Activated naive CD4-positive, alpha-beta T cell treated with anti-CD3 and anti-CD28 coated beads for 36 hours (primary cell): ENCODE results near the gene PARVG. TPM values are rescaled to one million over a fixed set of nuclear protein-coding genes. Genes with fewer than 3 reads are reported as not detected.

Experiments
- CTCF ChIA-PET: fragments of 350-600 bp; sonication (Branson Sonifier 250); formaldehyde crosslinking; loops from one replicate; lab custom pipeline; 2021; ENCODE audit warnings: antibody characterized with exemption; lab: Charles Lee
- DNase-seq: peaks from one replicate; pipeline ENCODE4 v3.0.0-alpha.2; 2020
- H3K27ac Mint-ChIP-seq: one replicate; pipeline ENCODE4 v1.8.0; 2021; ENCODE audit warnings: mild to moderate bottlenecking, mixed read lengths
- H3K27me3 Mint-ChIP-seq: one replicate; pipeline ENCODE4 v1.8.0; 2021; ENCODE audit warnings: low read depth, mixed read lengths
- H3K36me3 Mint-ChIP-seq: one replicate; pipeline ENCODE4 v1.8.0; 2021; ENCODE audit warnings: low read depth, mixed read lengths
- H3K4me1 Mint-ChIP-seq: one replicate; pipeline ENCODE4 v1.8.0; 2021; ENCODE audit warnings: low read depth, mixed read lengths
- H3K4me3 Mint-ChIP-seq: one replicate; pipeline ENCODE4 v1.8.0; 2021; ENCODE audit warnings: mild to moderate bottlenecking, moderate library complexity, mixed read lengths
- H3K9me3 Mint-ChIP-seq: one replicate; pipeline ENCODE4 v1.8.0; 2021; ENCODE audit warnings: mixed read lengths
- intact Hi-C: fragments of 100-400 bp; cut with micrococcal nuclease; formaldehyde crosslinking; loops from one replicate; pipeline ENCODE4 v1.15.1; 2023
- total RNA-seq, 2 experiments: library from RNA; stranded (reverse); gene quantifications; one replicate each; pipeline ENCODE4 v1.2.3, GENCODE V29; 2021

PARVG gene
- total RNA-seq, 2 experiments from 2014 or later: 64.6 to 67.8 TPM

DNA sequence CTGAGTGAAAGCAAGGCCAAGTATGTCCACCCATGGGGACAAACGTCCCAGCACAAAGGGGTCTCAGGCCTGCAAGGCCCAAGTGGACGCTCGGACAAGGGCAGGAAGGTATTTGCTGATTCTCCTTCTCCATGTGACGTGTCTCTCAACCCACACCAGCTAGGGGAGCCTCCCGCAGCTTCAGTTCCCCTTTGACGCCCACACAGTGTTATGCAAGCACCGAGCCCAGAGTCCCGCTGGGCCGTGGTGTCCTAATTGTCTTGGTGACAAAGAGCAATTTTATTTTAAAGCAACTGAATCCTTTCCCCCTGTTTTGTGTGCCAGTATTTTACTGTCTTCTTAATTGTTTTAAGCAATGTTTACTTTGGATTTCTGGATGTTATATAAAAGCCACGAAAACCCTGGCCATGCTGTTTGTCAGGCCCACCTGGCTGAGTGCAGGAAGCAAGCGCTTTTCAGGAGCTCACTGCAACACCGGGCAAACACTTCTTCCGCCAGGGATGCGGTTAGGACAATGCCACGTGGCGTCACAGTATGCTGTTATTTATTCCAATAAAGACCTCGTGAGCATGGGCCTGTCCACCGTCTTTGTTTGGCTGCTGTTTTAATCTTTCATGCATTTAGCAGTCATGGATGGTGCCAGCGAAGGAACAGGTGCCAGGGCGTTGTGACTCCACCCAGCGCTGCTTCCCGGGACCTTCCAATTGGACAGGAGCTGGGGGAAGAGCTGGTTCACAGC is 8.2 kb upstream of the PARVG start:
- H3K9me3 Mint-ChIP-seq: no peaks in the 10 kb centered on the region
- CTCF ChIA-PET: interaction anchor here (1.2 kb wide), 1 partner anchor 179 kb away, joined by 3 read pairs; no protein-coding TSS in a partner anchor
- no peaks in the 10 kb centered on the region for H3K27me3 Mint-ChIP-seq
- H3K4me3 Mint-ChIP-seq: no peak overlapping the region
- intact Hi-C loops: no loop called here
- DNase-seq: no peak
- H3K27ac Mint-ChIP-seq: no peak overlapping the region
- no peaks in the 10 kb centered on the region for H3K4me1 Mint-ChIP-seq
- no peaks in the 10 kb centered on the region for H3K36me3 Mint-ChIP-seq

DNA sequence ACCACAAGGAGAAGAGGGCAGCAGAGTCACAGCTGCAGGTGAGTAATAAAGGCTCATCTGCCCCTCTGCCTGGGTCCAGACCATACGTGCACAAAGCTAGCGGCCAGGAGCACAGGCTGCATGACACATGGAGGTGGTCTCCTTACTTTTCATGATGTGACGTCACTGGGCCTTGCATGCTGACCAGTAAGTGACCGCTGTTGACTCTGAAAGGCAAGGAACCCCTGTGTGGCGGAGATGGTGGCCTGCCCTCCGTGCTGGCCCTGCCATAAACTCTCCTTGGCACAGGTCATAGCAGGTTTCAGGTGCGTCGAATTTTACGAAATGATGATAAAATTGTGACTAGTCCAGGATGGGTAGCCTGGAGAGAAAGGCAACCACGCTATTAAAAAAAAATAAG is 7.6 kb upstream of the PARVG start:
- no peak overlapping the region for H3K27ac Mint-ChIP-seq
- no peak for DNase-seq
- H3K36me3 Mint-ChIP-seq: no peaks in the 10 kb centered on the region
- intact Hi-C loops: no loop called here
- no peak overlapping the region for H3K4me3 Mint-ChIP-seq
- CTCF ChIA-PET: interaction anchor here (1.2 kb wide), 1 partner anchor 180 kb away, joined by 3 read pairs; no protein-coding TSS in a partner anchor
- H3K4me1 Mint-ChIP-seq: no peaks in the 10 kb centered on the region
- H3K9me3 Mint-ChIP-seq: no peaks in the 10 kb centered on the region
- H3K27me3 Mint-ChIP-seq: no peaks in the 10 kb centered on the region

DNA sequence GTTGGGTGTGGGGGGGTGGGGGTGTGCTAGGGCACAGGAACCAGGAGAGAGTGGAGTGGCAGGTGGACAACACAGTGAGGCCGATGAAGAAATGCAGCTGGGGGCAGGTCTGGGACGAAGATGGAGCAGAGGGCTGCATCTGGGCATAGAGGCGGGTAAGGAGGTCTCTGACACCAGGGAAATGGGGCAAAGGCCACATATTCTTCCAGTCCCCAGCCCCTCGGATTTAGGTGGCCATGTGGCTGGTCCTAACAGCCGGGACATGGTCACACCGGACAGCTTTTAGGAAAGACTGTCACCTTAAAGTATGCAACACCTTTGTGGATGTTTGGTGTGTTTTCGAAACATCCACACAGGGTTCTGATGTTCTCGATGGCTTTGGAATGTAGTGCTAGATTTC is 5.0 kb upstream of the PARVG start:
- H3K9me3 Mint-ChIP-seq: no peaks in the 10 kb centered on the region
- H3K27ac Mint-ChIP-seq: no peak overlapping the region
- CTCF ChIA-PET: no interaction called here
- H3K27me3 Mint-ChIP-seq: no peaks in the 10 kb centered on the region
- peaks cover 3% of the 10 kb centered on the region for H3K4me1 Mint-ChIP-seq
- intact Hi-C loops: no loop called here
- no peaks in the 10 kb centered on the region for H3K36me3 Mint-ChIP-seq
- H3K4me3 Mint-ChIP-seq: no peak overlapping the region
- DNase-seq: no peak

DNA sequence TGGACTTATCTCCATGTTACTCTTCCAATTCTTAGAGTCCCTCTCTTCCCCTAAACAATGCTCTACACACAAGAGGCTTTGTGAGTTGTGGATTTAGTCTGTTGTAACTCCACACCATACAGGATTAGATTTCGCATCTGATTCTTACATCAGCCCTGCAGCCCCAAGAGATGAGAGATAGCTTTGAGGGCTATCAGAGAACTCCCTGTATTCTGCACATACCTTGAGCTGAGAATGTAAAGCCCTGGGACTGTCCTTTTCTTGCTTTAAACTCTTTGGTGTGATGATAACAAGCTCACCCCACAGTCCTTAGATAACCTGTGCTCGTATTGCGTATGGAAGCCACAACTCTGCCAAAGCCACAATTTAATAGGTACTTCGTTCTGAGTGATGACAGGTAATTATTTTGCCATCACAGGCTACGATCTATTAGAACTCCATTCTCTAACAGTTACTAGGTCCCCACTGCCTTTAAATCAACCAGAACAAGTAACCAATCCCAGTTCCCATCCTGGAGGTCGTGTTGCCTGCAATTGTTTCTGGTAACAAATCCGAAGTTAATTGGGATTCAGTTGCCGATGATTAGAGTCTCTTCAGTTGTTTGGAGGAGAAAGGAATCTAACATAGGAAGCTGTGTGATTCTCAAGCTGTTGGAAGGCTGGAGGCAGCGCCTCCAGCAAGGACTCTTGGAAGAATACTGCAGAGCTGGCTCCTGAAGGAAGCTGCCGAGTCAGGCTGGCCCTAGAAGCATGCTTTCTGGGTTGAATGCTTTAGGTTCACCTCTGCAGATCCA is 1.3 kb upstream of the PARVG start:
- CTCF ChIA-PET: interaction anchor here (1.3 kb wide), 1 partner anchor 186 kb away, joined by 3 read pairs; no protein-coding TSS in a partner anchor
- H3K4me3 Mint-ChIP-seq: no peak overlapping the region
- H3K27ac Mint-ChIP-seq: no peak overlapping the region
- H3K36me3 Mint-ChIP-seq: peaks cover 4% of the 10 kb centered on the region
- intact Hi-C loops: no loop called here
- no peaks in the 10 kb centered on the region for H3K9me3 Mint-ChIP-seq
- no peak for DNase-seq
- peaks cover 15% of the 10 kb centered on the region for H3K4me1 Mint-ChIP-seq
- H3K27me3 Mint-ChIP-seq: no peaks in the 10 kb centered on the region

DNA sequence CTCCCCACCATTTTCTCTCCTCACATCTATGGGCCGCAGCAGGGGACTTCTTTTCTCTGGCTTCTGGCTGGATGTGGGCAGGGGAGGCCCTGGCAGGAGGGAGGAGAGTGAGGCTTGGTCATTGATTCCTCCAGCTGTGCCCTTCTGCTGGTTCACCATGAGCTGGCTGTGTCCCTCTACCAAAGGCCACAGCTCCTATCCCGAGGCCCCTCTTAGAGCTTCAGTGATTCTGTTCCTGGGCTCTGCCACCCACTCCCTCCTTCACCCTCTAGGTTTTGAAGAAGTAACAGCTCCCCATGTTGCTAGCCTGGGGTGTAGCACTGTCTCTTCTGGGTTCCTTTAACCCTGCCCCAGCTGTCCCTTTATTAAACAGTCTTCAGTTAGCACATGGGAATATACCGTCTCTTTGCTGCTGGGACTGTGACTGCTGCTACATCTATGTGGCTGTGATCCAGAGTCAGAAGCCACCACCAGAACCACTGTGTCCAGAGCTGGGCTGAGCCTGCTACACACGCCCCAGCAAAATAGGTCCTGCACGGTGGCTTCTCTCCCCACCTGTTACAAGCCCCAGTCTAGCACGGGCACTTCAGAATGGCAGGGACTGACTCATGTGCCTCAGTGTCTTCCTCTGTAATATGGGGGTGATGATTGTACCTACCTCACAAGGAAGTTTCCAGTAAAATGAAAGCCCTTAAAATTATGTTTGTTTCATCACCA is 578 bp upstream of the PARVG start:
- no peak overlapping the region for H3K27ac Mint-ChIP-seq
- DNase-seq: no peak
- H3K4me3 Mint-ChIP-seq: peak overlapping the region; percentile 92
- no peaks in the 10 kb centered on the region for H3K27me3 Mint-ChIP-seq
- H3K36me3 Mint-ChIP-seq: peaks cover 6% of the 10 kb centered on the region
- no peaks in the 10 kb centered on the region for H3K9me3 Mint-ChIP-seq
- CTCF ChIA-PET: interaction anchor here (0.6 to 1.3 kb wide), 2 partner anchors 15 to 187 kb away, joined by 3 read pairs; no protein-coding TSS in a partner anchor
- H3K4me1 Mint-ChIP-seq: peaks cover 15% of the 10 kb centered on the region
- intact Hi-C loops: loop anchor here (5.0 to 10.0 kb wide), 4 partner anchors 153 to 442 kb away; no protein-coding TSS in a partner anchor

DNA sequence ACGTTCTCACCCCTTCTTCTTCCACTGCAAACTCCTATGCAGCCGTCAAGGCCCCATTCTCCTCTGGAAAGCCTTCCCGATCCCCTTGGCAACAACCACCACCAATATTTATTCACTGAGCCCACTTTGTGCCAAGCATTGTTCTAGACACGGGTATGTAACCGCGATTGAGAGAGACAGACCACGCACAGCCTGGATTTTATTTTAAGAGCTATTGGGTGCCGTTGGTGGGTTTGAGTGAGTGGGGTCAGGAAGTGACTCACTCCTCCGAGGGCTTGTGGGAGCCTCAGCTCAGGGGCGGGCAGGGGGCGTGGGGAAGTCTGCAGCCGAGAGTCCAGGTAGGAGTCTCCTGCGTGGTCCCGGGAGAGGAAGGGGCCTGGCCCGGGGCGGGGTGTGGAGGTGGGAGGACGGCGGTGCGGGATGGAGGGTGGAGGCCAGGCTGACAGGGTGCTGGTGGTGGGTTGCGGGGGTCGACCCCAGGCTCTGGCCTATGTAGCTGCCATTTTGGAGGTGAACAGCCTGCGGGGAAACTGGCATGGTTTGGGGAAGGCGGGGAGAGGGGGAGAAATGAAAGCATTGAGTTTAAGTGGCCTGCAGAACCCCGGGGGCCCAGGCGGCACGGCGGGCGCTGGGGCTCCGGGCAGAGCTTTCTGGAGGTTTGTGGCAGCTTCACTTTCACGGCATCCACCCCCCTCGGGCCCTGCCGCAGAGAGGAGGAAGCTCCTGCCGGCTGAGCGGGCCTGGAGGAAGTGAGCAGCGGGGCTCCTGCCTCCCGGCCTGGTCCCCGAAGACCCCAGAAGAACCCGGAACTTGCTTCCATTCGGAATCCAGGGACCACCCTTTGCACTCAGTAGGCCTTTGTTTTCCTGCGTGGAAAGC is 547 bp downstream of the PARVG start:
- peak; percentile 68 for DNase-seq
- intact Hi-C loops: loop anchor here (5.0 to 10.0 kb wide), 4 partner anchors 154 to 441 kb away; no protein-coding TSS in a partner anchor
- no peaks in the 10 kb centered on the region for H3K27me3 Mint-ChIP-seq
- H3K9me3 Mint-ChIP-seq: no peaks in the 10 kb centered on the region
- H3K36me3 Mint-ChIP-seq: peaks cover 7% of the 10 kb centered on the region
- peak overlapping the region; percentile 92 for H3K4me3 Mint-ChIP-seq
- CTCF ChIA-PET: interaction anchor here (0.7 to 2.1 kb wide), 3 partner anchors 134 to 444 kb away, joined by 3 to 8 read pairs (median 3); no protein-coding TSS in a partner anchor
- peak overlapping the region; percentile 95 for H3K27ac Mint-ChIP-seq
- peaks cover 15% of the 10 kb centered on the region for H3K4me1 Mint-ChIP-seq

DNA sequence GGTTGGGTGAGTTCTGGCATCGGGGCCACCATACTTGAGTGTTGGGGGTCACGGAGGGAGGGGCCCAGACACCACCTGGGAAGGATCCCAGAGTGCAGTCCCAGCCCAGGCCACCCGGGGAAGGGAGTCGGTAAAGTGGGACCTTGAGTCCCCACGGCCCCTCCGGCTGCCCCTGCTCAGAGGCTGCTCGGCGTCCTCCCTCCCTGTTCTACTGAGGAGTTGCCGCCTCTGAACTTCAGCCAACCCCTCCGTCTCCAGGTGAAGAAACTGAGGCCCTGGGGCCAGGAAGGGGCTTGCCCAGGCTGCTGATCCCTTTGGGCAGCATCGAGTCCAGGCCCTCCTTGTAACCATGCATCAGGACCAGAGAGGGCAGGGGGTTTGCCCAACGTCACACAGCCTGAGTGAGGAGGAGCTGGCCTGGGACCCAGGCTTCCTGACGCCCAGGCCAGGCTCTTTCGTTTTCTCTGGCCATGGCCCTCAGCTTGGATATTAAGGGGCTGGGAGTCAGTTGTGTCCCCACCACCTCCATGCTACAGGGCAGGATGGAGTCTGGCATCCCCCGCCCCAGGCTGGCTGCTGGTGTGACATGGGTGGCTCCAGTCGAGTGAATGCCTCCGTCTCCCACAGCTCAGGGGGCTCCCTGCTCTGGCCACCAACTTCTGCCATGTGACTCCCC is 1.3 kb downstream of the PARVG start:
- peak; percentile 43 for DNase-seq
- Mint-ChIP-seq H3K4me1 (peaks cover 15% of the 10 kb centered on the region), H3K27ac (peak overlapping the region; percentile 95), H3K9me3 (no peaks in the 10 kb centered on the region), H3K4me3 (peak overlapping the region; percentile 92), H3K27me3 (no peaks in the 10 kb centered on the region), H3K36me3 (peaks cover 8% of the 10 kb centered on the region)
- CTCF ChIA-PET: interaction anchor here (0.7 to 2.1 kb wide), 2 partner anchors 135 to 189 kb away, joined by 3 to 8 read pairs; no protein-coding TSS in a partner anchor
- intact Hi-C loops: loop anchor here (1.0 to 10.0 kb wide), 5 partner anchors 11 to 440 kb away; no protein-coding TSS in a partner anchor

DNA sequence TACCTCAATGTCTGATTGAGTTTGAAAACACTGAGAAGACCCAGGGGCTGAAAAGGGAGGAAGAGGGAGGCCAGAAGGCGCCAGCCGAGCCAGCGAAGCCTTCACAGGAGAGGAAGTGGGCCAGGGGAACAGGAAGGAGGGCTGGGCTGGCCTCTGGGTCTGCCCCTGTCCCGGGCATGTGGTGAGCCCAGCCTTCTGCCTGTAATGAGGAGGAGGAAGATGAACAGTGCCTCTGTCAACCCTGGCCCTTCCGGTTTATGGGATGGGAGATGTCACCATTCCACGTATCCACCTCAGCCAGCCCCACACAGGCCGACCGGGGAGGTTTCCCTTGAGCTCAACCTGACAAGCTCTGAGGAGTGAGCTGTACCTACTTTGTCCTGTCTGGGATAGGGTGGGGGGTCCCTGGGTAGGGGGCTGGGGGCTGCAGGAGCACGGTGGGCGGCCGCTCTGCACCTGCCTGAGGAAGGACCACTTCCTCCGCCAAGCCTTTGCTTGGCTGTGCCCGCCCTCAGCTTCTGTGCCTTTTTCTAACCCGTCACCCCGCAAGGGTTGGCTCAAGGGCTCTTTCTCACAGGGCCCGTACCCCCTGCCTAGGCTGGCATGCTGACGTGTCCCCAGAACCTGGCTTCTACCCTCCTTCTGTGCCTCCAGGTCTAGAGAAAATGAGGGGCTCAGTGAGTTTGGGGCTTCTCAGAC is 2.0 kb downstream of the PARVG start:
- H3K27ac Mint-ChIP-seq: peak overlapping the region; percentile 95

DNA sequence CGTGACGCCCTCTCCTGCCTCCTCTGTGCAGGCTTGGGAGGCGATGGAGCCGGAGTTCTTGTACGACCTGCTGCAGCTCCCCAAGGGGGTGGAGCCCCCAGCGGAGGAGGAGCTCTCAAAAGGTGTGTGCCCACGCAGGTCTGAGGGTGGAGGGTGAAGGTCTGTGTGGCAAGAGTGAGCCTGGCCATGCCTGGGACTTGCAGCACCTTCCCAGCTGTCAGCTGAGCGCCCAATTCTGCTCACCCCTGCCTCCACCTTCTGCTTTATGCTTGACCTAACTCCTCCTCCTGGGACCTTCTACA is 2.5 kb downstream of the PARVG start:
- DNase-seq: no peak
- Mint-ChIP-seq H3K36me3 (peaks cover 8% of the 10 kb centered on the region), H3K4me1 (peaks cover 15% of the 10 kb centered on the region), H3K9me3 (no peaks in the 10 kb centered on the region), H3K4me3 (peak overlapping the region; percentile 92), H3K27me3 (no peaks in the 10 kb centered on the region), H3K27ac (peak overlapping the region; percentile 95)
- CTCF ChIA-PET: interaction anchor here (0.9 kb wide), 1 partner anchor 52 kb away, joined by 3 read pairs; no protein-coding TSS in a partner anchor
- intact Hi-C loops: loop anchor here (5.0 to 10.0 kb wide), 4 partner anchors 156 to 439 kb away; no protein-coding TSS in a partner anchor

More for the DNA sequence above, 2.0 kb downstream of the PARVG start:
- CTCF ChIA-PET: interaction anchor here (0.9 to 2.1 kb wide), 2 partner anchors 51 to 190 kb away, joined by 3 to 8 read pairs; no protein-coding TSS in a partner anchor
- peak overlapping the region; percentile 92 for H3K4me3 Mint-ChIP-seq
- no peaks in the 10 kb centered on the region for H3K9me3 Mint-ChIP-seq
- no peaks in the 10 kb centered on the region for H3K27me3 Mint-ChIP-seq
- intact Hi-C loops: loop anchor here (1.0 to 10.0 kb wide), 5 partner anchors 11 to 440 kb away; no protein-coding TSS in a partner anchor
- H3K4me1 Mint-ChIP-seq: peaks cover 15% of the 10 kb centered on the region
- H3K36me3 Mint-ChIP-seq: peaks cover 8% of the 10 kb centered on the region
- peak; percentile 80 for DNase-seq

DNA sequence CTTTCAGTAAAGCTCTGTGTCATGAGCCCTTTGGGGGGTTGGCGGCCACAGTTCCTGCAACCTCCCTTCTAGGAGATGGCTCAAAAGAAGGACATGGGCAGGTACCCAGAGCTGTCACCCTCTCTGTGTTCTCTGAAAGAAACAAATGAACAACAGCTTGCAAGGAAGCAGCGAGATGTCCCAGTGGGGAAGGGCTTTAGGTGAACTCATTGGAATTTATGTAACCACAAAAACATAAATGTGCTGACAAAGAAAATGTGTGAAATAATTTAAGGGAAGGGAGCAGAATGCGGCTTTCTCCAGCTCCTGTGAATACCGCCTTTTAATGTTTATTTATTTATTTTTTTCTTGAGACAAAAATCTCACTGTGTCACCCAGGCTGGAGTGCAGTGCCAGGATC is 3.3 kb downstream of the PARVG start:
- intact Hi-C loops: loop anchor here (5.0 to 10.0 kb wide), 4 partner anchors 157 to 438 kb away; no protein-coding TSS in a partner anchor
- H3K9me3 Mint-ChIP-seq: no peaks in the 10 kb centered on the region
- peaks cover 15% of the 10 kb centered on the region for H3K4me1 Mint-ChIP-seq
- DNase-seq: no peak
- peaks cover 8% of the 10 kb centered on the region for H3K36me3 Mint-ChIP-seq
- no peak overlapping the region for H3K4me3 Mint-ChIP-seq
- CTCF ChIA-PET: no interaction called here
- H3K27ac Mint-ChIP-seq: no peak overlapping the region
- H3K27me3 Mint-ChIP-seq: no peaks in the 10 kb centered on the region
